Peyer's patch (tissue), 4 donors: Measurements from ENCODE around the gene EFS. TPM values are rescaled to one million over a fixed set of nuclear protein-coding genes. Genes with fewer than 3 reads are reported as not detected.
"Not testable (repeated sequence)": the region's sequence is repeated elsewhere in the genome, so short reads cannot be mapped to it uniquely, and the experiment has no call there.

Experiments
- DNase-seq, 3 donors: peaks; one replicate each; pipeline ENCODE4 v3.0.0-alpha.2; 2017 to 2019
- H3K27ac ChIP-seq, 4 donors: fragments of 200-600 bp; sonication (generic); one replicate each; pipeline ENCODE4 v1.5.1; 2016 to 2019
- H3K27me3 ChIP-seq, 2 donors: fragments of 200-600 bp; sonication (generic); one replicate each; pipeline ENCODE4 v1.5.1; 2019
- H3K36me3 ChIP-seq, 3 donors: fragments of 200-600 bp; sonication (generic); one replicate each; pipeline ENCODE4 v1.5.1; 2016 to 2019
- H3K4me1 ChIP-seq, 4 donors: fragments of 200-600 bp; sonication (generic); one replicate each; pipeline ENCODE4 v1.5.1; 2016 to 2019
- H3K4me3 ChIP-seq, 4 donors: fragments of 200-600 bp; sonication (generic); 1 replicate in 3 of 4; 2 replicates in 1 of 4; pipeline ENCODE4 v1.5.1; 2016 to 2019; ENCODE audit warnings: mild to moderate bottlenecking in 1 of 4
- H3K9me3 ChIP-seq, 4 donors: fragments of 200-600 bp; sonication (generic); one replicate each; pipeline ENCODE4 v1.5.1; 2016 to 2019; ENCODE audit warnings: mild to moderate bottlenecking in 1 of 4
- CTCF ChIP-seq, 6 experiments: fragments of 450-650 bp in 4 of 6; fragments of 200-600 bp in 2 of 6; sonication (generic) in 1 of 6; IDR thresholded peaks; one replicate each; pipeline ENCODE4 v1.5.1; 2017 to 2019; ENCODE audit warnings: antibody characterized with exemption in 6 of 6, mild to moderate bottlenecking in 3 of 6, moderate library complexity in 1 of 6
- POLR2A ChIP-seq, 2 donors: fragments of 450-650 bp; IDR thresholded peaks; one replicate each; pipeline ENCODE4 v1.5.1; 2017; ENCODE audit warnings: antibody characterized with exemption in 2 of 2, mild to moderate bottlenecking in 2 of 2, moderate library complexity in 2 of 2
- total RNA-seq, 4 donors: library from RNA; depleted of rRNA; stranded (reverse); fragments of >200 nt; gene quantifications; one replicate each; pipeline ENCODE4 v1.1.0, GENCODE V29; 2016

EFS gene
- total RNA-seq, 4 donors from 2014 or later: 2.1 to 4.4 (median 4.1) TPM; not detected in 1

DNA sequence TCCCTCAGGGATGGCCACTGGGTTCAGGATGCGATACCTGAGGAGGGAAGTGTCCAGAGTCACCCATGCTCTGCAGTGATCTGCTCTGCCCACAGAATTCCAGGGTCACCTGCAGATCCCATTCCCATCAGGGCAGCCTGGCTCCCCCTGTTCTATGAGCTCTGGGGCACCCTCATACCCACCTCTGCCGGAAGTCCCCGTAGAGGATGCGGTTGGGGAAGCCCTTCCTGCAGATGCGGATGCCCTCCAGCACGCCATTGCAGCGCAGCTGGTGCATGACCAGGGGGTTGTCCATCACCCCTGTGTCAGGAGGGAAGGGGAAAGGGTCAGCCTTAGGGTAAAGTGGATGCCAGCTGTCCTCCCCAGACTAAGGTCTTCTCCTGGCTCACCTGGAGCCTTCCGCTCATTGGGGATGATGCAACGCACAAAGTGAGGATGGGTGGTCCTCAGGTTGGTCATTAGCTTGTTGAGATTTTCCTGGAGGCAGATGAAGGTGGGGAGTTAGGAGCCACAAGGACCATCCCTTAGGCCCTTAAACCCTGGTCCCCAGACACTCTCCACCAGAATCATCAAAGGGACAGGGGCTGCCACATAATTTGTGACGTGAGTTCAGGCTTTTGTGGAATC, 31.9 kb upstream of the EFS start:
- Histone ChIP-seq H3K4me3 (no peak overlapping the region), H3K9me3 (no peaks in the 10 kb centered on the region), H3K27me3 (no peaks in the 10 kb centered on the region), H3K4me1 (no peaks in the 10 kb centered on the region), H3K36me3 (no peaks in the 10 kb centered on the region), H3K27ac (no peak overlapping the region)
- TF ChIP-seq CTCF (IDR thresholded peaks at IDR 0.05) (no peak), POLR2A (IDR thresholded peaks at IDR 0.05) (no peak)
- DNase-seq: no peak

- H3K4me3 ChIP-seq: no peak overlapping the region
- DNase-seq: no peak
- no peaks in the 10 kb centered on the region for H3K27me3 ChIP-seq
- H3K36me3 ChIP-seq: no peaks in the 10 kb centered on the region
- H3K4me1 ChIP-seq: no peaks in the 10 kb centered on the region
- no peak for TF ChIP-seq POLR2A (IDR thresholded peaks at IDR 0.05)
- no peak for TF ChIP-seq CTCF (IDR thresholded peaks at IDR 0.05)
- no peak overlapping the region for H3K27ac ChIP-seq
- no peaks in the 10 kb centered on the region for H3K9me3 ChIP-seq
These were observed 31.2 kb upstream of the EFS start for GRCh38 chr14:23396126-23396525.

GRCh38 chr14:23392613-23393012, 27.6 kb upstream of the EFS start:
- no peak overlapping the region for H3K27ac ChIP-seq
- DNase-seq: no peak
- no peaks in the 10 kb centered on the region for H3K36me3 ChIP-seq
- no peaks in the 10 kb centered on the region for H3K9me3 ChIP-seq
- H3K4me3 ChIP-seq: no peak overlapping the region
- no peak for TF ChIP-seq POLR2A (IDR thresholded peaks at IDR 0.05)
- no peak for TF ChIP-seq CTCF (IDR thresholded peaks at IDR 0.05)
- no peaks in the 10 kb centered on the region for H3K4me1 ChIP-seq
- H3K27me3 ChIP-seq: no peaks in the 10 kb centered on the region

GRCh38 chr14:23389871-23390270, 24.9 kb upstream of the EFS start:
- H3K27ac ChIP-seq, H3K4me1 ChIP-seq, DNase-seq, H3K9me3 ChIP-seq, H3K27me3 ChIP-seq, H3K36me3 ChIP-seq, H3K4me3 ChIP-seq: not testable (repeated sequence)

DNA sequence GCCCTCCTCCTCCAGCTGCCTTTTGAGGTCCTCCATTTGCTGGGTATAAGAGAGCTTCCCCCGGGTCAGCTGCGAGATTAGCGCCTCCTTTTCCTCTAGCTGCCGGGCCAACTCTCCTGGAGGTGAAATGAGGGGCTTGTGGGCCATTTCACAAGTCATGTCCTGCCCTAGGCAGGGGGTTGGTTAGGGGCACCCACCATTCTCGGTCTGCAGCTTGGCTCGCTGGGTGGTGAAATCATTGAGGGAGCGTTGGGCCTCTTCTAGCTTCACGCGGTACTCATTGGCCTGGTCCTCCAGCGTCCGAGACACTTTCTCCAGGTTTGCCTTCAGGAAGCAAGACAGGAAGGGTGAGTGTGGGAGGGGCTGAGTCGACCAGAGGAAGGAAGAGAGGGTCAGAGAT, 24.4 kb upstream of the EFS start:
- Histone ChIP-seq H3K4me1 (no peaks in the 10 kb centered on the region), H3K4me3 (no peak overlapping the region), H3K27me3 (no peaks in the 10 kb centered on the region), H3K27ac (no peak overlapping the region), H3K36me3 (no peaks in the 10 kb centered on the region), H3K9me3 (no peaks in the 10 kb centered on the region)
- no peak for DNase-seq
- TF ChIP-seq POLR2A (IDR thresholded peaks at IDR 0.05): no peak
- no peak for TF ChIP-seq CTCF (IDR thresholded peaks at IDR 0.05)

DNA sequence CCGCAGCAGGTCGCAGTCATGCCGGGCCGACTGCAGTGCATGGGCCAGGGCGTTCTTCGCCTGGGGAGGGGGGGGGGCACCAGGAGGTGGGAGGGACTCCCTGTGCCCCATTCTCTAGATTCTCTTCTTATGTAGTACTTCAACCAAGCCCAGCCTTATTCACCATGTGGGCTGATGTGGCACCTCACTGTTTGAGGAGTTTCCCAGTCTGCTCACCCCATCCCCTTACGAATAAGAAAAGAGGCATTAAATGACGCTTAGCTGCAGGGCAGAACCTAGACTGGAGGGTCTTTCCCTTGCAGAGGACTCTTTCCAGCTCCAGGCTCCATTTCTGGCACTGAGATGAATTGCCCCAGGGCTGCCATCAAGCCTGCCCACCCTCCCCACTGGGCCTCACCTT, 24.0 kb upstream of the EFS start:
- no peak for DNase-seq
- Histone ChIP-seq H3K27ac (no peak overlapping the region), H3K4me1 (no peaks in the 10 kb centered on the region), H3K9me3 (no peaks in the 10 kb centered on the region), H3K36me3 (no peaks in the 10 kb centered on the region), H3K27me3 (no peaks in the 10 kb centered on the region), H3K4me3 (no peak overlapping the region)
- TF ChIP-seq POLR2A (IDR thresholded peaks at IDR 0.05): no peak
- no peak for TF ChIP-seq CTCF (IDR thresholded peaks at IDR 0.05)
